K562 (cell line): ENCODE measurements around the gene CASKIN1. TPM values are rescaled to one million over a fixed set of nuclear protein-coding genes. Genes with fewer than 3 reads are reported as not detected.

Experiments used
- ELF1 ChIP-seq: fragments of 200-800 bp; sonication (Bioruptor generic); IDR thresholded peaks from 2 replicates; pipeline ENCODE4 v1.6.1; 2016; ENCODE audit warnings: missing genetic modification characterization, missing compliant biosample characterization
- GMEB1 ChIP-seq: fragments of 250-450 bp; sonication (Bioruptor Pico); IDR thresholded peaks from 2 replicates; pipeline ENCODE4 v1.4.0; 2020; ENCODE audit warnings: mild to moderate bottlenecking
- NR0B1 ChIP-seq: fragments of 450-650 bp; IDR thresholded peaks from one replicate; pipeline ENCODE4 v1.6.1; 2018; ENCODE audit warnings: mild to moderate bottlenecking, moderate library complexity; ENCODE audit not compliant: partially characterized antibody
- SOX6 ChIP-seq: fragments of 450-650 bp; IDR thresholded peaks from 2 replicates; pipeline ENCODE4 v1.6.1; 2014; ENCODE audit warnings: mild to moderate bottlenecking
- TCFL5 ChIP-seq: fragments of 250-450 bp; sonication (Bioruptor Pico); conservative IDR thresholded peaks from 2 replicates; pipeline ENCODE4 v1.6.1; 2021; ENCODE audit warnings: mild to moderate bottlenecking, moderate library complexity, matching md5 sums
- XRCC5 ChIP-seq: fragments of 200-400 bp; formaldehyde crosslinking; IDR thresholded peaks from 2 replicates; pipeline ENCODE4 v1.6.1; 2017; ENCODE audit warnings: low read depth, mild to moderate bottlenecking, low read length
- ZFP1 ChIP-seq: fragments of 450-650 bp; formaldehyde crosslinking; IDR thresholded peaks from 2 replicates; pipeline ENCODE4 v1.4.0; 2020; ENCODE audit warnings: mild to moderate bottlenecking, mixed read lengths
- ZNF143 ChIP-seq: sonication (generic); formaldehyde crosslinking; IDR thresholded peaks from 2 replicates; pipeline ENCODE4 v1.9.0; 2022; ENCODE audit warnings: mild to moderate bottlenecking, missing genetic modification reagents
- ZNF589 ChIP-seq: fragments of 200-800 bp; sonication (Bioruptor generic); IDR thresholded peaks from 2 replicates; pipeline ENCODE4 v1.6.1; 2016; ENCODE audit warnings: low read depth, missing genetic modification characterization, missing compliant biosample characterization
- ZNF780A ChIP-seq: fragments of 250-450 bp; sonication (Bioruptor Pico); IDR thresholded peaks from 2 replicates; pipeline ENCODE4 v1.5.0; 2021; ENCODE audit warnings: mild to moderate bottlenecking
- polyA plus RNA-seq, 8 experiments: library from polyadenylated mRNA; depleted of rRNA in 4 of 8; stranded (reverse) in 5 of 8; unstranded in 3 of 8; fragments of >200 nt; fragmentation: Nextera tagmentation in 2 of 8; fragmentation: Illumina TruSeq in 1 of 8; extraction: Ambion mirVana in 2 of 8; extraction: Trizol in 1 of 8; gene quantifications; 2 replicates each; pipeline versions ENCODE4 v1.2.1 to v1.2.3, GENCODE V29; 2011 to 2014; ENCODE audit warnings: inconsistent platforms in 1 of 8, missing spikeins in 1 of 8
- total RNA-seq, 7 experiments: library from RNA; depleted of rRNA in 6 of 7; stranded (reverse); fragments of >200 nt in 6 of 7; fragmentation: Illumina TruSeq in 2 of 7; extraction: Trizol in 2 of 7; gene quantifications; 2 replicates each; pipeline versions ENCODE4 v1.2.1 to v1.2.3, GENCODE V29; 2011 to 2021; ENCODE audit warnings: low replicate concordance in 1 of 7
- TF ChIP-seq, protein P1 (sequence below): fragments of 450-650 bp; IDR thresholded peaks from 2 replicates; pipeline ENCODE4 v1.6.1; 2016; ENCODE audit warnings: low read depth

Gene CASKIN1
- total and polyA plus RNA-seq, 9 of the 15 experiments (the other 6 are each of a cell fraction or from before 2014, with no cell fraction given), result 0.15 to 4.5 (median 1.5) TPM; not detected in 2

DNA sequence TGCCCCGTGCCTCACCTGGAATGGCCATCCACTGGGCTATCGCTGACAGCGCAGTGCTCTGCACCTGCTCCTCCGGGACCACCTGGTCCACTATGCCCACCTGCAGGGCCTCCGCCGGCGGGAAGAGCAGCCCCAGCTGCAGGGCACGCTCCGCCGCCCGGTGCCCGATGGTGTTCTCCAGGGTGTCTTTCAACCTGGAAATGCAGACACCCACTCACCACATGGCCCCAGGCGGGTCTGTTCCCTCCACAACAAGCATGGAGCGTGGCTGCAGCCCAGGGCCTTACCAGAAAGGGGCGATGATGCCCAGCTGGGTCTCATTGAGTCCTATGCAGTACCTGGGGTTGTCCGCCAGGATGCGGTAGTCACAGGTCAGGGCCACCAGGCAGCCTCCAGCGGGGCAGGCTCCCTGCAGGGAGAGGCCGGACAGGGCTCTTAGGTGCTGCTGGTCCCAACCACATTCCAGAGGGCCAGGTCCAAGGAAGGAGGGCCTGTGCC, 46.7 kb upstream of the CASKIN1 start (continued):
- TF ChIP-seq, protein P1, sequence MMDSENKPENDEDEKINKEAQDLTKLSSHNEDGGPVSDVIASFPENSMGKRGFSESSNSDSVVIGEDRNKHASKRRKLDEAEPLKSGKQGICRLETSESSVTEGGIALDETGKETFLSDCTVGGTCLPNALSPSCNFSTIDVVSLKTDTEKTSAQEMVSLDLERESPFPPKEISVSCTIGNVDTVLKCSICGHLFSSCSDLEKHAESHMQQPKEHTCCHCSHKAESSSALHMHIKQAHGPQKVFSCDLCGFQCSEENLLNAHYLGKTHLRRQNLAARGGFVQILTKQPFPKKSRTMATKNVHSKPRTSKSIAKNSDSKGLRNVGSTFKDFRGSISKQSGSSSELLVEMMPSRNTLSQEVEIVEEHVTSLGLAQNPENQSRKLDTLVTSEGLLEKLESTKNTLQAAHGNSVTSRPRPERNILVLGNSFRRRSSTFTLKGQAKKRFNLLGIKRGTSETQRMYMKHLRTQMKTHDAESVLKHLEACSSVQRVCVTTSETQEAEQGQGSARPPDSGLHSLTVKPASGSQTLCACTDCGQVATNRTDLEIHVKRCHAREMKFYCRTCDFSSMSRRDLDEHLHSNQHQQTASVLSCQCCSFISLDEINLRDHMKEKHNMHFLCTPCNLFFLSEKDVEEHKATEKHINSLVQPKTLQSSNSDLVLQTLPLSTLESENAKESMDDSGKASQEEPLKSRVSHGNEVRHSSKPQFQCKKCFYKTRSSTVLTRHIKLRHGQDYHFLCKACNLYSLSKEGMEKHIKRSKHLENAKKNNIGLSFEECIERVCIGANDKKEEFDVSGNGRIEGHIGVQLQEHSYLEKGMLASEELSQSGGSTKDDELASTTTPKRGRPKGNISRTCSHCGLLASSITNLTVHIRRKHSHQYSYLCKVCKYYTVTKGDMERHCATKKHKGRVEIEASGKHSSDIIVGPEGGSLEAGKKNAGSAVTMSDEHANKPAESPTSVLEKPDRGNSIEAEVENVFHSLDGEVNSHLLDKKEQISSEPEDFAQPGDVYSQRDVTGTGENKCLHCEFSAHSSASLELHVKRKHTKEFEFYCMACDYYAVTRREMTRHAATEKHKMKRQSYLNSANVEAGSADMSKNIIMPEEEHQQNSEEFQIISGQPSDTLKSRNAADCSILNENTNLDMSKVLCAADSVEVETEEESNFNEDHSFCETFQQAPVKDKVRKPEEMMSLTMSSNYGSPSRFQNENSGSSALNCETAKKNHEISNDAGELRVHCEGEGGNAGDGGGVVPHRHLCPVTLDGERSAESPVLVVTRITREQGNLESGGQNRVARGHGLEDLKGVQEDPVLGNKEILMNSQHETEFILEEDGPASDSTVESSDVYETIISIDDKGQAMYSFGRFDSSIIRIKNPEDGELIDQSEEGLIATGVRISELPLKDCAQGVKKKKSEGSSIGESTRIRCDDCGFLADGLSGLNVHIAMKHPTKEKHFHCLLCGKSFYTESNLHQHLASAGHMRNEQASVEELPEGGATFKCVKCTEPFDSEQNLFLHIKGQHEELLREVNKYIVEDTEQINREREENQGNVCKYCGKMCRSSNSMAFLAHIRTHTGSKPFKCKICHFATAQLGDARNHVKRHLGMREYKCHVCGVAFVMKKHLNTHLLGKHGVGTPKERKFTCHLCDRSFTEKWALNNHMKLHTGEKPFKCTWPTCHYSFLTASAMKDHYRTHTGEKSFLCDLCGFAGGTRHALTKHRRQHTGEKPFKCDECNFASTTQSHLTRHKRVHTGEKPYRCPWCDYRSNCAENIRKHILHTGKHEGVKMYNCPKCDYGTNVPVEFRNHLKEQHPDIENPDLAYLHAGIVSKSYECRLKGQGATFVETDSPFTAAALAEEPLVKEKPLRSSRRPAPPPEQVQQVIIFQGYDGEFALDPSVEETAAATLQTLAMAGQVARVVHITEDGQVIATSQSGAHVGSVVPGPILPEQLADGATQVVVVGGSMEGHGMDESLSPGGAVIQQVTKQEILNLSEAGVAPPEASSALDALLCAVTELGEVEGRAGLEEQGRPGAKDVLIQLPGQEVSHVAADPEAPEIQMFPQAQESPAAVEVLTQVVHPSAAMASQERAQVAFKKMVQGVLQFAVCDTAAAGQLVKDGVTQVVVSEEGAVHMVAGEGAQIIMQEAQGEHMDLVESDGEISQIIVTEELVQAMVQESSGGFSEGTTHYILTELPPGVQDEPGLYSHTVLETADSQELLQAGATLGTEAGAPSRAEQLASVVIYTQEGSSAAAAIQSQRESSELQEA, result no peak
- TF ChIP-seq ZFP1 (CRISPR knock-in tag) (no peak), ZNF589 (CRISPR knock-in tag) (no peak), XRCC5 (no peak), ZNF143 (CRISPR knock-in tag) (no peak), TCFL5 (CRISPR knock-in tag) (no peak), NR0B1 (no peak), GMEB1 (CRISPR knock-in tag) (no peak), SOX6 (no peak), ZNF780A (CRISPR knock-in tag) (no peak), ELF1 (no peak)
